DOHH2 (cell line): ENCODE data around the gene SMC5.

Experiments
- H3F3A ChIP-seq: fragments of 200-600 bp; sonication (generic), shearing (Covaris generic); 2 replicates; pipeline ENCODE4 v1.6.0; 2016; ENCODE audit warnings: antibody characterized with exemption, mild to moderate bottlenecking; ENCODE audit not compliant: control insufficient read depth, insufficient read depth
- H3K27ac ChIP-seq: fragments of 200-600 bp; sonication (generic); 2 replicates; pipeline ENCODE4 v1.5.1; 2014; ENCODE audit warnings: low read depth, mild to moderate bottlenecking, low read length, moderate library complexity
- H3K27me3 ChIP-seq: fragments of 200-600 bp; sonication (generic); 2 replicates; pipeline ENCODE4 v1.6.1; 2014; ENCODE audit warnings: mild to moderate bottlenecking, low read length, mixed read lengths; ENCODE audit not compliant: control insufficient read depth
- H3K36me3 ChIP-seq: fragments of 200-600 bp; sonication (generic); 2 replicates; pipeline ENCODE4 v1.6.1; 2014; ENCODE audit warnings: mild to moderate bottlenecking, low read length, moderate library complexity, mixed read lengths; ENCODE audit not compliant: control insufficient read depth
- H3K4me1 ChIP-seq: fragments of 200-600 bp; sonication (generic); 2 replicates; pipeline ENCODE4 v1.6.1; 2014; ENCODE audit warnings: mild to moderate bottlenecking, low read length, mixed read lengths; ENCODE audit not compliant: control insufficient read depth
- H3K4me2 ChIP-seq: fragments of 200-600 bp; sonication (generic); 2 replicates; pipeline ENCODE4 v1.6.0; 2014; ENCODE audit warnings: mild to moderate bottlenecking, low read length, moderate library complexity
- H3K4me3 ChIP-seq: fragments of 200-600 bp; sonication (generic); 2 replicates; pipeline ENCODE4 v1.5.1; 2014; ENCODE audit warnings: mild to moderate bottlenecking, low read length, mixed read lengths
- H3K79me2 ChIP-seq: fragments of 200-600 bp; sonication (generic); 2 replicates; pipeline ENCODE4 v1.6.1; 2014; ENCODE audit warnings: mild to moderate bottlenecking, low read length, mixed read lengths; ENCODE audit not compliant: control insufficient read depth
- H3K9me2 ChIP-seq: fragments of 200-600 bp; sonication (generic); replicated peaks from 2 replicates; pipeline ENCODE4 v1.6.1; 2014; ENCODE audit warnings: mild to moderate bottlenecking, low read length, mixed read lengths; ENCODE audit not compliant: control insufficient read depth
- H3K9me3 ChIP-seq: fragments of 200-600 bp; sonication (generic); 2 replicates; pipeline ENCODE4 v1.6.1; 2014; ENCODE audit warnings: antibody characterized with exemption, low read length, mixed read lengths; ENCODE audit not compliant: control insufficient read depth, insufficient read depth
- H4K20me1 ChIP-seq: fragments of 200-600 bp; sonication (generic); 2 replicates; pipeline ENCODE4 v1.6.0; 2014; ENCODE audit warnings: low read depth, mild to moderate bottlenecking, antibody characterized with exemption, low read length, moderate library complexity; ENCODE audit not compliant: control insufficient read depth, insufficient read depth
- EZH2phosphoT487 ChIP-seq: fragments of 200-600 bp; sonication (generic); IDR thresholded peaks from 2 replicates; pipeline ENCODE4 v1.6.1; 2017; ENCODE audit warnings: borderline replicate concordance, mild to moderate bottlenecking, antibody characterized with exemption, low read length, moderate library complexity, mixed read lengths
- TF ChIP-seq, protein P1 (sequence below): fragments of 200-600 bp; sonication (generic); IDR thresholded peaks from one replicate; pipeline ENCODE4 v1.5.1; 2014; ENCODE audit warnings: antibody characterized with exemption, mild to moderate bottlenecking, low read depth, low read length; ENCODE audit not compliant: poor library complexity, severe bottlenecking

Gene SMC5

DNA sequence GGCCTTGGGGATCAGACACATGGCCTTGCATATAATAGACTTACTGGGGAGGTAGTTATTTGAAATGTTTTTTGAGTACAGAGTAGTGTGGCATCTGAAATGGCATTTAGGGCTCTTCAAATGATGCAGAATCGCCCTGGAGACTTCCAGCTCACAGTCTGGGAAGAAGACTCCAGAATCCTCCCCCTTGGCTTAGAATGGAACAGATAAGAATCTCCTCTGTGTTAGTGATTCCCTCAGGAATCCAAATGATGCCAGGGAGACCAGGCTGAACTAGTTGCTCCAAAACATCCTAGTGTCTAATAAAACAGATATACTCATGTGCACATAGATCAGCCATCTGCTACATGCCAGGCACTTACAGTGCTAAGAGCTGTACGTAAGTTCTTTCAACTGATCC lies 38.6 kb upstream of the SMC5 start:
- Histone ChIP-seq H3K36me3 (no peaks in the 10 kb centered on the region), H3K9me3 (no peaks in the 10 kb centered on the region), H3F3A (no peaks in the 10 kb centered on the region), H3K9me2 (no peaks in the 10 kb centered on the region), H3K27ac (no peak overlapping the region), H3K4me1 (no peaks in the 10 kb centered on the region), H3K4me3 (no peak overlapping the region), H3K4me2 (no peak overlapping the region), H4K20me1 (no peaks in the 10 kb centered on the region), H3K79me2 (no peaks in the 10 kb centered on the region), H3K27me3 (no peaks in the 10 kb centered on the region)
- TF ChIP-seq, protein P1, sequence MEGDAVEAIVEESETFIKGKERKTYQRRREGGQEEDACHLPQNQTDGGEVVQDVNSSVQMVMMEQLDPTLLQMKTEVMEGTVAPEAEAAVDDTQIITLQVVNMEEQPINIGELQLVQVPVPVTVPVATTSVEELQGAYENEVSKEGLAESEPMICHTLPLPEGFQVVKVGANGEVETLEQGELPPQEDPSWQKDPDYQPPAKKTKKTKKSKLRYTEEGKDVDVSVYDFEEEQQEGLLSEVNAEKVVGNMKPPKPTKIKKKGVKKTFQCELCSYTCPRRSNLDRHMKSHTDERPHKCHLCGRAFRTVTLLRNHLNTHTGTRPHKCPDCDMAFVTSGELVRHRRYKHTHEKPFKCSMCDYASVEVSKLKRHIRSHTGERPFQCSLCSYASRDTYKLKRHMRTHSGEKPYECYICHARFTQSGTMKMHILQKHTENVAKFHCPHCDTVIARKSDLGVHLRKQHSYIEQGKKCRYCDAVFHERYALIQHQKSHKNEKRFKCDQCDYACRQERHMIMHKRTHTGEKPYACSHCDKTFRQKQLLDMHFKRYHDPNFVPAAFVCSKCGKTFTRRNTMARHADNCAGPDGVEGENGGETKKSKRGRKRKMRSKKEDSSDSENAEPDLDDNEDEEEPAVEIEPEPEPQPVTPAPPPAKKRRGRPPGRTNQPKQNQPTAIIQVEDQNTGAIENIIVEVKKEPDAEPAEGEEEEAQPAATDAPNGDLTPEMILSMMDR = no peak
- no peak for TF ChIP-seq EZH2phosphoT487

DNA sequence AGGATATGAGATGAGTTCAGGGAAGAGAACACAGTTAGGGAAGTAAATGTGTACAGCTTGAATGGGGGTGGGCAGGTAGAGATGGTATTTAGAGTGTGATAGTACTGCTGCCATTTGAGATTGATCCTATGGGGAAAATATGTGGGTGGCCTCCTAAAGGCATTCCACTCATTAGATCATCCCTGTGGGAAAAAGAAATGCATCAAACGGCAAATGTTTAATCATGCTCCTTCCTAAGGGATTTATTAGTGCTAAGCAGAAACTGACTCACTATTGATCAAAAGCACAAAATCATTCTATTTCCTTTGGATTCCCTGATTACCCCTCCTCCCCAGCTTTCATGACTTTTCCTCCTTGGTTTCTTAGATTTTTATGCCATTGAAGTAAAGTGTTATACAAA lies 36.4 kb upstream of the SMC5 start:
- no peak overlapping the region for H3K4me3 ChIP-seq
- no peak overlapping the region for H3K27ac ChIP-seq
- H3K27me3 ChIP-seq = no peaks in the 10 kb centered on the region
- no peaks in the 10 kb centered on the region for H3K4me1 ChIP-seq
- H3K36me3 ChIP-seq = no peaks in the 10 kb centered on the region
- no peak for TF ChIP-seq EZH2phosphoT487
- TF ChIP-seq, protein P1 = no peak
- H3F3A ChIP-seq = no peaks in the 10 kb centered on the region
- no peak overlapping the region for H3K4me2 ChIP-seq
- no peaks in the 10 kb centered on the region for H4K20me1 ChIP-seq
- H3K9me2 ChIP-seq = no peaks in the 10 kb centered on the region
- H3K79me2 ChIP-seq = no peaks in the 10 kb centered on the region
- H3K9me3 ChIP-seq = no peaks in the 10 kb centered on the region

DNA sequence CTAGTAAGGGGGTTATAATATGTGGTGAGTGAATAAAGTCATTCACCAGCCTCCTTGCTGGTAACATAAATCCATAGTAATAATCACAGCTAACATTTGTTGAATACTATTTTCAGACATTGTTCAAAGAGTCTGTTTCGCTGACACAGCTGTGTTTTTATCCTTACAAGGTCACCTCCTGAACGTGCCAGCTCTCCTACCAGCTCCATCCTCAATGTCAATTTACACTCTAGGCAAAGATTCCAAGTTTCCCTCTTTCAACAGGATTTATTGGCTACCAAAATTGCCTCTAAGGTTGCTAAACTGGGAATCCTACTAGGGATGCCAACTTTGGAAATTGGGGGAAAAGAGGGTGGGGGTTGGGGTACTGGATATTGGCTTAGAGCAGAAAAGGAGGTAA lies 30.7 kb upstream of the SMC5 start:
- Histone ChIP-seq H3F3A (no peaks in the 10 kb centered on the region), H4K20me1 (no peaks in the 10 kb centered on the region), H3K36me3 (no peaks in the 10 kb centered on the region), H3K4me3 (no peak overlapping the region), H3K9me2 (no peaks in the 10 kb centered on the region), H3K4me2 (no peak overlapping the region), H3K27me3 (no peaks in the 10 kb centered on the region), H3K79me2 (no peaks in the 10 kb centered on the region), H3K9me3 (no peaks in the 10 kb centered on the region), H3K27ac (no peak overlapping the region), H3K4me1 (no peaks in the 10 kb centered on the region)
- no peak for TF ChIP-seq EZH2phosphoT487

DNA sequence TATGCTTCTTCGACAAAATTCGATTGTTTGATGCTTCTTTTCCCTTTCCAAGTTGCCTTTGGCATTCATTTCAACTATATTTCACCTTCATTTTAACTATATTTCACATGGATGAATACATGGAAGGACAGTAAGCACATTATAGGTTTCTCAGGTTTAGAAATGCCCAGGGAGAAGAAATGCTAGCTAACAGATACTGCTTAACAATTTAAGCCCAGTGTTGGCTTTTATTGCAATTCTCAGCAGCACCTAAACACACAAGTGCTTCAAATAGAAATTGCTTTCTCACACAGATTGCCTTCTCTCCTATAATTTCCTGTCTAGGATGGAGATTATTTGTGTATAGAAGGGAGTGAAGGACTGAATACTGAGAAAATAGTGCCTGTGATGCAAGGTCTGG lies 30.2 kb upstream of the SMC5 start:
- no peaks in the 10 kb centered on the region for H3K9me2 ChIP-seq
- H3F3A ChIP-seq = no peaks in the 10 kb centered on the region
- H3K4me1 ChIP-seq = no peaks in the 10 kb centered on the region
- no peaks in the 10 kb centered on the region for H3K79me2 ChIP-seq
- H3K4me3 ChIP-seq = no peak overlapping the region
- no peaks in the 10 kb centered on the region for H3K27me3 ChIP-seq
- TF ChIP-seq, protein P1 = no peak
- TF ChIP-seq EZH2phosphoT487 = no peak
- H3K9me3 ChIP-seq = no peaks in the 10 kb centered on the region
- H3K27ac ChIP-seq = no peak overlapping the region
- no peaks in the 10 kb centered on the region for H3K36me3 ChIP-seq
- H3K4me2 ChIP-seq = no peak overlapping the region
- no peaks in the 10 kb centered on the region for H4K20me1 ChIP-seq
